Epithelial cell of prostate (primary cell): ENCODE measurements around the gene KIAA0586.
"Not testable (repeated sequence)": the region's sequence is repeated elsewhere in the genome, so short reads cannot be mapped to it uniquely, and the experiment has no call there.

ENCODE experiments used
- DNase-seq: peaks from one replicate; pipeline ENCODE4 v3.0.0-alpha.2; 2011; ENCODE audit warnings: low read depth, low spot score
- H3K27ac ChIP-seq: fragments of 450-650 bp; 2 replicates; pipeline ENCODE4 v1.5.1; 2017; ENCODE audit warnings: mild to moderate bottlenecking

The KIAA0586 gene

GRCh38 chr14:58540749-58541632 lies 113.5 kb downstream of the KIAA0586 start:
- H3K27ac ChIP-seq = no peak overlapping the region
- no peak for DNase-seq

GRCh38 chr14:58541633-58542022 lies 114.1 kb downstream of the KIAA0586 start:
- DNase-seq = no peak

GRCh38 chr14:58543253-58543652 lies 115.7 kb downstream of the KIAA0586 start:
- H3K27ac ChIP-seq = no peak overlapping the region
- no peak for DNase-seq

More at GRCh38 chr14:58541633-58542022, 114.1 kb downstream of the KIAA0586 start:
- H3K27ac ChIP-seq = no peak overlapping the region

GRCh38 chr14:58547649-58548048 lies 120.1 kb downstream of the KIAA0586 start:
- H3K27ac ChIP-seq = no peak overlapping the region
- no peak for DNase-seq

- DNase-seq = no peak
- H3K27ac ChIP-seq = no peak overlapping the region
Measured at GRCh38 chr14:58549105-58549757, 121.7 kb downstream of the KIAA0586 start.

- no peak for DNase-seq
- no peak overlapping the region for H3K27ac ChIP-seq
Measured at GRCh38 chr14:58553959-58554358, 126.4 kb downstream of the KIAA0586 start.

- no peak for DNase-seq
- H3K27ac ChIP-seq = no peak overlapping the region
Measured at GRCh38 chr14:58555647-58556046, 128.1 kb downstream of the KIAA0586 start.

- no peak overlapping the region for H3K27ac ChIP-seq
- no peak for DNase-seq
Measured at GRCh38 chr14:58557242-58557641, 129.7 kb downstream of the KIAA0586 start.

- peak; percentile 39 for DNase-seq
Measured at GRCh38 chr14:58560208-58560607, 132.7 kb downstream of the KIAA0586 start.

GRCh38 chr14:58562141-58562540 lies 134.6 kb downstream of the KIAA0586 start:
- no peak overlapping the region for H3K27ac ChIP-seq
- no peak for DNase-seq

More at GRCh38 chr14:58560208-58560607, 132.7 kb downstream of the KIAA0586 start:
- H3K27ac ChIP-seq = peak overlapping the region; percentile 73

GRCh38 chr14:58563978-58564377 lies 136.5 kb downstream of the KIAA0586 start:
- DNase-seq = no peak
- no peak overlapping the region for H3K27ac ChIP-seq

- no peak overlapping the region for H3K27ac ChIP-seq
- DNase-seq = no peak
Measured at GRCh38 chr14:58565832-58566231, 138.3 kb downstream of the KIAA0586 start.

- H3K27ac ChIP-seq = no peak overlapping the region
Measured at GRCh38 chr14:58566979-58567378, 139.5 kb downstream of the KIAA0586 start.

GRCh38 chr14:58568322-58568721 lies 140.8 kb downstream of the KIAA0586 start:
- no peak overlapping the region for H3K27ac ChIP-seq
- no peak for DNase-seq

More at GRCh38 chr14:58566979-58567378, 139.5 kb downstream of the KIAA0586 start:
- no peak for DNase-seq

GRCh38 chr14:58571256-58571655 lies 143.7 kb downstream of the KIAA0586 start:
- no peak for DNase-seq
- no peak overlapping the region for H3K27ac ChIP-seq

- H3K27ac ChIP-seq = no peak overlapping the region
- DNase-seq = no peak
Measured at GRCh38 chr14:58571769-58572472, 144.4 kb downstream of the KIAA0586 start.

- no peak for DNase-seq
- no peak overlapping the region for H3K27ac ChIP-seq
Measured at GRCh38 chr14:58572473-58572853, 144.9 kb downstream of the KIAA0586 start.

GRCh38 chr14:58572863-58573262 lies 145.3 kb downstream of the KIAA0586 start:
- H3K27ac ChIP-seq = no peak overlapping the region
- no peak for DNase-seq

- DNase-seq = no peak
Measured at GRCh38 chr14:58574623-58575022, 147.1 kb downstream of the KIAA0586 start.

GRCh38 chr14:58575956-58576355 lies 148.4 kb downstream of the KIAA0586 start:
- no peak overlapping the region for H3K27ac ChIP-seq
- no peak for DNase-seq

More at GRCh38 chr14:58574623-58575022, 147.1 kb downstream of the KIAA0586 start:
- no peak overlapping the region for H3K27ac ChIP-seq

GRCh38 chr14:58580035-58580434 lies 152.5 kb downstream of the KIAA0586 start:
- H3K27ac ChIP-seq, DNase-seq: not testable (repeated sequence)
